ENCODE data around the gene GLDC.
A peak's percentile ranks its signal among the peaks of the same experiment; 100 is the strongest.

The GLDC gene

DNA sequence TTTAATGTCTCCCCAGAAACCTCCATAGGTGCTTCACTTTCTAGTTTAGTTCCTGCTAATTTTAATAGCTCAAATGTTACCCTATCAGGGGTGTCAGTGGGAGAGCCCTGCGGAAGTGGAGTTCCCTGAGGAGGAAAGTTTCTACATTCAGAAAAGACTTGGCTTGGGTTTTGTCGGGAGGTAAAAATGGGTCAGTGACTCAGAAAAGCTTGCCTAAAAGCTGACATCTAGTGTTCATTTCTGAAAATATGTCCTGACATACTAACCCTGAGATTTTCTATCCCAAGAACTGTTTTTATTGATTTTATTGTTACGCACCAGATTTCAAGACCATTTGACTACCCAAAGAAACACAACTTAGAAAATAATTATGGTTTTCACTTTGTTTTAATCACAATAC lies 40.9 kb upstream of the GLDC start:
- DNase-seq (ENCODE audit: low read depth, low spot score), result peak; percentile 18
- H3K4me3 ChIP-seq (ENCODE audit: low read depth, low read length), result no peak overlapping the region
- TF ChIP-seq, protein P1, sequence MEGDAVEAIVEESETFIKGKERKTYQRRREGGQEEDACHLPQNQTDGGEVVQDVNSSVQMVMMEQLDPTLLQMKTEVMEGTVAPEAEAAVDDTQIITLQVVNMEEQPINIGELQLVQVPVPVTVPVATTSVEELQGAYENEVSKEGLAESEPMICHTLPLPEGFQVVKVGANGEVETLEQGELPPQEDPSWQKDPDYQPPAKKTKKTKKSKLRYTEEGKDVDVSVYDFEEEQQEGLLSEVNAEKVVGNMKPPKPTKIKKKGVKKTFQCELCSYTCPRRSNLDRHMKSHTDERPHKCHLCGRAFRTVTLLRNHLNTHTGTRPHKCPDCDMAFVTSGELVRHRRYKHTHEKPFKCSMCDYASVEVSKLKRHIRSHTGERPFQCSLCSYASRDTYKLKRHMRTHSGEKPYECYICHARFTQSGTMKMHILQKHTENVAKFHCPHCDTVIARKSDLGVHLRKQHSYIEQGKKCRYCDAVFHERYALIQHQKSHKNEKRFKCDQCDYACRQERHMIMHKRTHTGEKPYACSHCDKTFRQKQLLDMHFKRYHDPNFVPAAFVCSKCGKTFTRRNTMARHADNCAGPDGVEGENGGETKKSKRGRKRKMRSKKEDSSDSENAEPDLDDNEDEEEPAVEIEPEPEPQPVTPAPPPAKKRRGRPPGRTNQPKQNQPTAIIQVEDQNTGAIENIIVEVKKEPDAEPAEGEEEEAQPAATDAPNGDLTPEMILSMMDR (IDR thresholded peaks at IDR 0.05; ENCODE audit: low read depth, low read length), result peak; percentile 25
- in situ Hi-C loops (cut with HindIII; ENCODE audit: low sequenced_read_pairs), result no loop called here

DNA sequence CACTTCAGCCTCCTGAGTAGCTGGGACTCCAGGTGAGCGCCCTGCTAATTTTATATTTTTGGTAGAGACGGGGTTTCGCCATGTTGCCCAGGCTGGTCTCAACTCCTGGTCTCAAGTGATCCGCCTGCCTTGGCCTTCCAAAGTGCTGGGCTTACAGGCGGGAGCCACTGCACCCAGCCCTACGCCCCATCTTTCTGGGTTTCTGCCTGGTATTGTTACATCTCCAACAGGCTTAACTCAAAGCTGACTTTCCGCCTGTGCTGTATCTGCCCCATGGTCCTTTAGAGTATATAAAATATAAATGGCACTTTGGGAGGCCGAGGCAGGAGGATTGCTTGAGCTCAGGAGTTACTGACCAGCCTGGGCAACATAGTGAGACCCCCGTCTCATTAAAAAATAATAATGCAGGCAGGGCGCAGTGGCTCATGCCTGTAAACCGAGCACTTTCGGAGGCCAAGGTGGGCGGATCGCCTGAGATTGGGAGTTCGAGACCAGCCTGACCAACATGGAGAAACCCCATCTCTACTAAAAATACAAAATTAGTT lies 36.5 kb upstream of the GLDC start:
- no peak for DNase-seq (ENCODE audit: low read depth, low spot score)
- TF ChIP-seq, protein P1 (IDR thresholded peaks at IDR 0.05; ENCODE audit: low read depth, low read length), result no peak
- in situ Hi-C loops (cut with HindIII; ENCODE audit: low sequenced_read_pairs), result no loop called here
- H3K4me3 ChIP-seq (ENCODE audit: low read depth, low read length), result peak overlapping the region; percentile 90

DNA sequence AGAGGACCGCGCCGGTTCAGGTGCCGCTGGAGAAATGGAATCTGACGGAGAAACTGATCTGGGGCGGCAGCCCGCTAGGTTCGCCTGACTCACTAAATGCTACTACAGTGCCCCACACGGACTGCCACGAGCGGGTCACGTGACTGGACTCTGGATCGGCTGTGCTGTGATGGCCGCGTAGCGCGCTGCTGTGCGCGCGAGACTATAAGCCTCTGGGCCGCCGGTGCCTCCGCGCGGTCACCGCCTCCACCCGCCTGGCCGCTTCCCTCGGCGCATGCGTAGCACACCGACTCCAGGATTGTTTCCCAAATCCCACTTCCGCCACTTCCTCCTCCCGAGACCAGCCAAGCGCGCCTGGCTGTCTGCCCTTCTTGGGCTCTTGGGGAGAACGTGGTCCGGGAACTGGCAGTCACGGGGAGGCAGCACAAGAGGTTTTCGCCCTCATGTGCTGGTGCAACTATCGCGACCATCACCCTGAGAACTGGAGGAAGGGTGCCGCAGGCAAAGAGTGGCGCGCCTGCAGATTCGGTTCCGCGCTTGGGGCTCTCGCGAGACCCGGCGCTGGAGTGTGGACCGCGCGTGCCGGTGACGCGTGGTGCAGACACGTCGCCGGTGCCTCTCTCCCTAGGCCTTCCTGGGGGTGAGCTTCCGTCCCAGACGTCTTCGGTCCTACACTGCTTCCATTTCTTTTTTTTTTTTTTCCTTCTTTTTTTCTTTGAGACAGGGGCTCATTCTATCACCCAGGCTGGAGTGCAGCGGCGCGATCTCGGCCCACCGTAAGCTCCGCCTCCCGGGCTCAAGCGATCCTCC lies 35.8 kb upstream of the GLDC start:
- DNase-seq (ENCODE audit: low read depth, low spot score), result peak; percentile 98
- H3K4me3 ChIP-seq (ENCODE audit: low read depth, low read length), result peak overlapping the region; percentile 90
- in situ Hi-C loops (cut with HindIII; ENCODE audit: low sequenced_read_pairs), result no loop called here
- TF ChIP-seq, protein P1 (IDR thresholded peaks at IDR 0.05; ENCODE audit: low read depth, low read length), result no peak

DNA sequence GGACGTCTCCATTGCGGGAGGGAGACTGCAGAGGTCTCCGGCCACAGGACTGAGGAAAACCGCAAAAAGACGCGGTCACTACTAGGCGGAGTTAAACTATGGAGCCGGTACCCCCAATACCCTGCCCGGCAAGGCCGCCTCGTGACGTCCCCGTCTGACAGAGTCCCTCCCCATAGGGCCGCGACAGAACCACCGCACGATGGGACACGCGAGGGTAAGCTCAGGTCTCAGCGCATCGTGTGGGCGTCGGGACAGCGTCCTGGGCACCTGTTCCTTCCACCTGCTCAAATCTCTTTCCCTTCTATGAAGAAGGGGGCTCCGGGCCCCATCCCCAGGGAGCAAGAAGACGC lies 35.2 kb upstream of the GLDC start:
- in situ Hi-C loops (cut with HindIII; ENCODE audit: low sequenced_read_pairs), result no loop called here
- TF ChIP-seq, protein P1 (IDR thresholded peaks at IDR 0.05; ENCODE audit: low read depth, low read length), result no peak
- H3K4me3 ChIP-seq (ENCODE audit: low read depth, low read length), result peak overlapping the region; percentile 90
- no peak for DNase-seq (ENCODE audit: low read depth, low spot score)

DNA sequence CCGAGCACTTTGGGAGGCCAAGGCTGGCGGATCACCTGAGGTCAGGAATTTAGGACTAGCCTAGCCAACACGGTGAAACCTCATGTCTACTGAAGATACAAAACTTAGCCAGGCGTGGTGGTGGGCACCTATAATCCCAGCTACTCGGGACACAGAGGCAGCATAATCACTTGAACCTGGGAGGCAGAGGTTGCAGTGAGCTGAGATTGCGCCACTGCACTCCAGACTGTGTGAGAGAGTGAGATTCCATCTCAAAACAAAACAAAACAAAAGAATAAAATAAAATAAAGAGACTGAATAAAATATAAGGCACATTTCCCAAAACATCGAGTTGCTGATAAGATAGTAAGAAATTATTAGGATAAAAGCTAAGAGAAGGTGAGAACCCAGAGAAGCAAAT lies 32.3 kb upstream of the GLDC start:
- no peak for DNase-seq (ENCODE audit: low read depth, low spot score)
- in situ Hi-C loops (cut with HindIII; ENCODE audit: low sequenced_read_pairs), result no loop called here
- TF ChIP-seq, protein P1 (IDR thresholded peaks at IDR 0.05; ENCODE audit: low read depth, low read length), result no peak
- H3K4me3 ChIP-seq (ENCODE audit: low read depth, low read length), result no peak overlapping the region

DNA sequence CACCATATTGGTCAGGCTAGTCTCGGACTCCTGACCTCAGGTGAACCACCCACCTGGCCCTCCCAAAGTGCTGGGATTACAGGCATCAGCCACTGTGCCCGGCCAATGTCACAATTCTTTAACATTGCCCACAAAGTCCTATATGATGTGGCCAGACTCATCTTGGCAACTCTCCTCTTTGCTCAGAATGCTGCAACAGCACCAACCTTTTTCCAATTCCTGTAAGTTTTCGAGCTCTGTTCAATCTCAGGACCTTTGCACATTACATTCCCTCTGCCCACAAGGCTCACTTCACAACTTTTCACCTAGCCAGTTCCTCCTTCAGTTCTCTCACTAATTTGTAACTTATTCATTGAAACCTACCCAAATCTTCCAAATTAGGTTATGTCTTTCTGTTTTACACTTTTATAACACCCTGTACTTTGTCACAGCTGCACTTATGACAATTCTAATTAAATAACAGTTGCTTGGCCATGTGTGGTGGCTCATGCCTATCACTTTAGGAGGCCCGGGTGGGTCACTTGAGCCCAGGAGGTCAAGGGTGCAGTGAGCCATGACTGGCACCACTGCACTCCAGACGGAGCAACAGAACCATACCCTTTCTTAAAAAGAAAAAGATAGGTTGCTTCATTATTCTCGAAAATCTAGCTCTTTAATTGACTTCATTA lies 30.9 kb upstream of the GLDC start:
- in situ Hi-C loops (cut with HindIII; ENCODE audit: low sequenced_read_pairs), result no loop called here
- H3K4me3 ChIP-seq (ENCODE audit: low read depth, low read length), result no peak overlapping the region
- TF ChIP-seq, protein P1 (IDR thresholded peaks at IDR 0.05; ENCODE audit: low read depth, low read length), result no peak
- DNase-seq (ENCODE audit: low read depth, low spot score), result no peak
